B cell (primary cell): ENCODE results near the gene NCBP1. TPM values are rescaled to one million over a fixed set of nuclear protein-coding genes. Genes with fewer than 3 reads are reported as not detected.

Source experiments
- ATAC-seq: fragments of 200-7000 bp; cut with Tn5 transposase; one replicate; pipeline ENCODE4 v1.10.0; 2021; ENCODE audit warnings: low read depth, mild to moderate bottlenecking, moderate number of reproducible peaks, moderate library complexity
- CTCF ChIA-PET: fragments of 350-600 bp; sonication (Branson Sonifier 250); formaldehyde crosslinking; loops from one replicate; lab custom pipeline; 2021; ENCODE audit warnings: antibody characterized with exemption, inconsistent platforms; lab: Charles Lee
- POLR2A ChIA-PET: fragments of 350-600 bp; sonication (Branson Sonifier 250); formaldehyde crosslinking; loops from one replicate; lab custom pipeline; 2021; ENCODE audit warnings: antibody characterized with exemption; lab: Charles Lee
- DNase-seq: peaks from one replicate; pipeline ENCODE4 v3.0.0; 2013
- H2AFZ ChIP-seq: 2 replicates; pipeline ENCODE4 v1.6.1; 2012; ENCODE audit warnings: mild to moderate bottlenecking, low read depth, low read length; ENCODE audit not compliant: insufficient read depth, poor library complexity, severe bottlenecking
- H3K27ac ChIP-seq, 2 donors: 1 replicate in 1 of 2; 2 replicates in 1 of 2; pipeline ENCODE4 v1.5.1; 2012 to 2013; ENCODE audit warnings: low read length in 2 of 2, mild to moderate bottlenecking in 2 of 2, moderate library complexity in 1 of 2
- H3K27me3 ChIP-seq, 4 experiments: fragments of 200-600 bp in 1 of 4; sonication (generic) in 1 of 4; replicated peaks in 1 of 4; 1 replicate in 2 of 4; 2 replicates in 2 of 4; pipeline versions ENCODE4 v1.6.1 to v1.7.0; 2013 to 2016; ENCODE audit warnings: low read length in 3 of 4, mild to moderate bottlenecking in 2 of 4, mixed read lengths in 1 of 4, moderate library complexity in 1 of 4; ENCODE audit not compliant: insufficient read depth in 4 of 4, control insufficient read depth in 3 of 4; ENCODE audit errors: control extremely low read depth in 1 of 4
- H3K36me3 ChIP-seq, 2 experiments: replicated peaks in 1 of 2; 1 replicate in 1 of 2; 2 replicates in 1 of 2; pipeline versions ENCODE4 v1.6.1 to v1.7.1; 2013; ENCODE audit warnings: low read length in 1 of 2; ENCODE audit not compliant: insufficient read depth in 2 of 2, control insufficient read depth in 1 of 2; ENCODE audit errors: control extremely low read depth in 1 of 2, extremely low read depth in 1 of 2
- H3K4me1 ChIP-seq, 2 donors: fragments of 200-600 bp in 1 of 2; sonication (generic) in 1 of 2; 1 replicate in 1 of 2; 2 replicates in 1 of 2; pipeline versions ENCODE4 v1.5.1 to v1.6.1; 2013 to 2017; ENCODE audit warnings: low read length in 2 of 2; ENCODE audit not compliant: control insufficient read depth in 2 of 2, insufficient read depth in 2 of 2
- H3K4me2 ChIP-seq: replicated peaks from 2 replicates; pipeline ENCODE3; 2012; ENCODE audit warnings: mild to moderate bottlenecking, low read depth, low read length; ENCODE audit not compliant: poor library complexity, severe bottlenecking
- H3K4me3 ChIP-seq, 5 experiments: fragments of 200-600 bp in 1 of 5; sonication (generic) in 1 of 5; 1 replicate in 3 of 5; 2 replicates in 2 of 5; pipeline versions ENCODE4 v1.5.1 to v1.7.0; 2011 to 2016; ENCODE audit warnings: low read length in 4 of 5, mild to moderate bottlenecking in 4 of 5, low read depth in 2 of 5, control low read depth in 1 of 5, moderate library complexity in 1 of 5; ENCODE audit not compliant: insufficient read depth in 1 of 5; ENCODE audit errors: control extremely low read depth in 1 of 5, extremely low read depth in 1 of 5
- H3K79me2 ChIP-seq: fragments of 200-600 bp; sonication (generic); one replicate; pipeline ENCODE4 v1.6.0; 2016; ENCODE audit warnings: low read length; ENCODE audit not compliant: control insufficient read depth, insufficient read depth
- H3K9ac ChIP-seq: fragments of 200-600 bp; sonication (generic); 2 replicates; pipeline ENCODE4 v1.6.1; 2017; ENCODE audit warnings: mild to moderate bottlenecking, low read length, moderate library complexity
- H3K9me3 ChIP-seq, 3 donors: one replicate each; pipeline versions ENCODE4 v1.6.1 to v1.7.1; 2013; ENCODE audit warnings: low read length in 2 of 3; ENCODE audit not compliant: control insufficient read depth in 2 of 3, insufficient read depth in 1 of 3; ENCODE audit errors: control extremely low read depth in 1 of 3
- H4K20me1 ChIP-seq: 2 replicates; pipeline ENCODE4 v1.6.0; 2012; ENCODE audit warnings: mild to moderate bottlenecking, low read length; ENCODE audit not compliant: insufficient read depth, control insufficient read depth, poor library complexity, severe bottlenecking
- H3K27ac Mint-ChIP-seq: one replicate; pipeline ENCODE4 v1.8.0; 2021; ENCODE audit warnings: mixed read lengths
- H3K27me3 Mint-ChIP-seq: one replicate; pipeline ENCODE4 v1.8.0; 2021; ENCODE audit warnings: mixed read lengths
- H3K4me1 Mint-ChIP-seq: one replicate; pipeline ENCODE4 v1.8.0; 2021; ENCODE audit warnings: mixed read lengths
- H3K4me3 Mint-ChIP-seq: one replicate; pipeline ENCODE4 v1.8.0; 2021; ENCODE audit warnings: mixed read lengths
- H3K9me3 Mint-ChIP-seq: one replicate; pipeline ENCODE4 v1.8.0; 2022; ENCODE audit warnings: mixed read lengths; ENCODE audit not compliant: insufficient read depth
- EZH2 ChIP-seq: IDR thresholded peaks from 2 replicates; pipeline ENCODE4 v1.6.1; 2012; ENCODE audit warnings: borderline replicate concordance, low read depth, mild to moderate bottlenecking, moderate library complexity, low read length; ENCODE audit not compliant: insufficient read depth, poor library complexity, severe bottlenecking
- WGBS: methylation state at CpG from one replicate; pipeline ENCODE4 v1.1.5; 2013; ENCODE audit warnings: missing lambda C conversion rate; ENCODE audit not compliant: insufficient coverage; 5-methylcytosine and 5-hydroxymethylcytosine counted together
- intact Hi-C: fragments of 100-400 bp; cut with micrococcal nuclease; formaldehyde crosslinking; loops from one replicate; pipeline ENCODE4 v1.10.0; 2022
- polyA plus RNA-seq: library from polyadenylated mRNA; depleted of rRNA; stranded (reverse); fragments of >200 nt; gene quantifications from 2 replicates; pipeline ENCODE4 v1.2.3, GENCODE V29; 2012
- total RNA-seq, 2 donors: library from RNA; stranded (reverse); fragments of 120-200 nt in 1 of 2; gene quantifications; 1 replicate in 1 of 2; 2 replicates in 1 of 2; pipeline versions ENCODE4 v1.2.3 to v1.2.4, GENCODE V29; 2013 to 2022
- TF ChIP-seq, protein P1 (sequence below): fragments of 200-600 bp; IDR thresholded peaks from one replicate; pipeline ENCODE4 v1.8.0; 2022; ENCODE audit warnings: antibody characterized with exemption, mild to moderate bottlenecking

The NCBP1 gene
- total and polyA plus RNA-seq, 2 donors (not counting 1 experiment from before 2014, with no cell fraction given): 19.5 to 38.0 TPM

- no peaks in the 10 kb centered on the region for H3K79me2 ChIP-seq
- no peak for TF ChIP-seq EZH2
- TF ChIP-seq, protein P1, sequence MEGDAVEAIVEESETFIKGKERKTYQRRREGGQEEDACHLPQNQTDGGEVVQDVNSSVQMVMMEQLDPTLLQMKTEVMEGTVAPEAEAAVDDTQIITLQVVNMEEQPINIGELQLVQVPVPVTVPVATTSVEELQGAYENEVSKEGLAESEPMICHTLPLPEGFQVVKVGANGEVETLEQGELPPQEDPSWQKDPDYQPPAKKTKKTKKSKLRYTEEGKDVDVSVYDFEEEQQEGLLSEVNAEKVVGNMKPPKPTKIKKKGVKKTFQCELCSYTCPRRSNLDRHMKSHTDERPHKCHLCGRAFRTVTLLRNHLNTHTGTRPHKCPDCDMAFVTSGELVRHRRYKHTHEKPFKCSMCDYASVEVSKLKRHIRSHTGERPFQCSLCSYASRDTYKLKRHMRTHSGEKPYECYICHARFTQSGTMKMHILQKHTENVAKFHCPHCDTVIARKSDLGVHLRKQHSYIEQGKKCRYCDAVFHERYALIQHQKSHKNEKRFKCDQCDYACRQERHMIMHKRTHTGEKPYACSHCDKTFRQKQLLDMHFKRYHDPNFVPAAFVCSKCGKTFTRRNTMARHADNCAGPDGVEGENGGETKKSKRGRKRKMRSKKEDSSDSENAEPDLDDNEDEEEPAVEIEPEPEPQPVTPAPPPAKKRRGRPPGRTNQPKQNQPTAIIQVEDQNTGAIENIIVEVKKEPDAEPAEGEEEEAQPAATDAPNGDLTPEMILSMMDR: no peak
- H2AFZ ChIP-seq: no peak overlapping the region
- H3K4me2 ChIP-seq: no peak overlapping the region
- Mint-ChIP-seq H3K4me3 (no peak overlapping the region), H3K9me3 (no peaks in the 10 kb centered on the region), H3K27ac (no peak overlapping the region), H3K27me3 (no peaks in the 10 kb centered on the region), H3K4me1 (peaks cover 11% of the 10 kb centered on the region)
- H3K9ac ChIP-seq: no peak overlapping the region
- ATAC-seq (no peak), DNase-seq (no peak)
- WGBS: no CpG with 5 or more reads among the region's 1 CpG
- H4K20me1 ChIP-seq: no peaks in the 10 kb centered on the region
- peaks cover 4 to 81% of the 10 kb centered on the region in 2 experiments for H3K36me3 ChIP-seq
- H3K9me3 ChIP-seq: no peaks in the 10 kb centered on the region
- no peak overlapping the region for H3K4me3 ChIP-seq
- no peaks in the 10 kb centered on the region for H3K27me3 ChIP-seq
- no peak overlapping the region for H3K27ac ChIP-seq
- H3K4me1 ChIP-seq: no peaks in the 10 kb centered on the region
- ChIA-PET POLR2A (no interaction called here), CTCF (interaction anchor here (0.6 kb wide), 1 partner anchor 25 kb away, joined by 3 read pairs; no protein-coding TSS in a partner anchor)
- intact Hi-C loops: no loop called here
These were observed 25.1 kb downstream of the NCBP1 start for GRCh38 chr9:97658707-97659106.

DNA sequence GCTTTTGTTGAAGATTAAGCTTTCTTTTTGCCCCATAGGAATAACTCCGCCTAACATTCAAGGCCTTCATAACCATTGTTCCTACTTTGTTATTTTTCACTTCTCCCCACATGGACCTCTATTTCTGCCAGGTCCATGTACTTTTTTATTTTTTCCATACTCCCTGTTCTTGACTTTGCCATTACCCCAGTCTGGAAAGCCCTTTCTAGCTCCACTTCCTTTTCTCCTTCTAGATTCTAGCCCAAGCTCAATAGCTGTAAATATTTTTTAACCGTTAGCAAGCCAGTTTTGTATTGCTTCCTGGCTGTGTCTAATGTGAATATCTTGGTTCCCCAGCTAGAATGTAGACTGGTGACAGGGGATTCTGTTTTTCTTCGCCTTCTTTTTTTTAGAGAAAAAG is 26.1 kb downstream of the NCBP1 start:
- POLR2A ChIA-PET: no interaction called here
- no peak overlapping the region for H3K4me2 ChIP-seq
- ATAC-seq (no peak), DNase-seq (no peak)
- H3K27ac ChIP-seq: peak overlapping the region in 1 of 2 donors; percentile 35
- no peak overlapping the region for H3K4me3 Mint-ChIP-seq
- intact Hi-C loops: no loop called here
- H4K20me1 ChIP-seq: no peaks in the 10 kb centered on the region
- H3K9me3 ChIP-seq: no peaks in the 10 kb centered on the region
- CTCF ChIA-PET: interaction anchor here (1.3 kb wide), 1 partner anchor 14 kb away, joined by 4 read pairs; no protein-coding TSS in a partner anchor
- H3K4me3 ChIP-seq: no peak overlapping the region
- no peaks in the 10 kb centered on the region for H3K27me3 ChIP-seq
- TF ChIP-seq, protein P1: no peak
- no peak for TF ChIP-seq EZH2
- no peak overlapping the region for H3K27ac Mint-ChIP-seq
- WGBS: 100% methylated on average over 1 of the region's 3 CpGs
- no peaks in the 10 kb centered on the region for H3K9me3 Mint-ChIP-seq
- peaks cover 11% of the 10 kb centered on the region for H3K4me1 Mint-ChIP-seq
- H3K79me2 ChIP-seq: no peaks in the 10 kb centered on the region
- H3K36me3 ChIP-seq: peaks cover 4 to 82% of the 10 kb centered on the region in 2 experiments
- no peak overlapping the region for H2AFZ ChIP-seq
- H3K9ac ChIP-seq: no peak overlapping the region
- no peaks in the 10 kb centered on the region for H3K27me3 Mint-ChIP-seq
- H3K4me1 ChIP-seq: no peaks in the 10 kb centered on the region
